Measurements from ENCODE around the gene MASP2. TPM values are rescaled to one million over a fixed set of nuclear protein-coding genes. Genes with fewer than 3 reads are reported as not detected.
A peak's percentile ranks its signal among the peaks of the same experiment; 100 is the strongest.
"Not testable (repeated sequence)": the region's sequence is repeated elsewhere in the genome, so short reads cannot be mapped to it uniquely, and the experiment has no call there.

Gene MASP2
- total RNA-seq, 2 experiments from 2014 or later, result 0.17 to 0.31 TPM

DNA sequence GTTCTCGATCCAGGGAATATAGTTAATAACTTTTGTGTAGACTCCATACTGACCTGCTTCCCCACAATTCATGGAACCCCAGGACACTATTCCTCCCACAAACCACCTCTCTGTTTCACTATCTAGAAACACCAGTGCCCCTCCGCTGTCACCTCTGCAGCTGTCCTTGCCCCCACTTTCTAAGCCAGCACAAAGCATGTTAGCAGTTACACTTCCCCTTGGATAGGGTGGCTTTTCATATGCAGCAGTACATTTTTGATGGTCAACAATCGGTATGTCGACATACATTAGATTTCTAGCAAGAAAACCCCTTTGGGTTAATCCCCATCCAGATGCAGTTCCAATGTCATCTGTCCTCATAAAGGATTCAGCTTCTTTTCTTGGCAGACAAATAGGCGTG lies 20.1 kb downstream of the MASP2 start:
- no peak overlapping the region for H3K4me3 Mint-ChIP-seq
- H3K9me3 Mint-ChIP-seq, result no peaks in the 10 kb centered on the region
- DNase-seq, result no peak
- intact Hi-C loops (cut with micrococcal nuclease), result no loop called here
- peaks cover 26% of the 10 kb centered on the region for H3K36me3 Mint-ChIP-seq (ENCODE audit: low read depth)
- H3K27ac Mint-ChIP-seq, result peak overlapping the region; percentile 78
- H3K4me1 Mint-ChIP-seq (ENCODE audit: low read depth), result peaks cover 18% of the 10 kb centered on the region
- CTCF ChIA-PET, result interaction anchor here (1.1 kb wide), 1 partner anchor 11 kb away, joined by 7 read pairs; no protein-coding TSS in a partner anchor
- H3K27me3 Mint-ChIP-seq (ENCODE audit: low read depth), result no peaks in the 10 kb centered on the region

DNA sequence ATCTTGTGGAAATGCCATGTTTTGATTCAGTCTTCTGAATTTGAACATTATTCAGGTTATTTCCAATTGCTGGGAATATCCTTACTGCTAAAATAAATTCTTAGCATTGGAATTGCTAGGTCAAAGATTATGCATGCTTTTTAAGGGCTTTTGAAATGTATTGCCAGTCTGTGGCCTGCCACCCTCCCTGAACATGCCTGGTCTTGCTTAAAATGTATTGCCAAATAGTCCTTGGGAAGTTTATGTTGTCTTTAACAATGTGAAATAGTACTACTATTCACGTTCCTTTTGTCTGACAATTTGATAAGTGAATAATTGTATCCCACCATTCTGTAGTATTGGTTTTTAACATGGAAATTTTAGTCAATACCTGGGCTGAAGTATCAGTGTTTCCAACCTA lies 21.0 kb downstream of the MASP2 start:
- CTCF ChIA-PET, result interaction anchor here (1.4 kb wide), 1 partner anchor 12 kb away, joined by 5 read pairs; no protein-coding TSS in a partner anchor
- H3K9me3 Mint-ChIP-seq, result no peaks in the 10 kb centered on the region
- intact Hi-C loops (cut with micrococcal nuclease), result no loop called here
- H3K36me3 Mint-ChIP-seq (ENCODE audit: low read depth), result peaks cover 35% of the 10 kb centered on the region
- H3K4me3 Mint-ChIP-seq, result no peak overlapping the region
- peak overlapping the region; percentile 78 for H3K27ac Mint-ChIP-seq
- peaks cover 18% of the 10 kb centered on the region for H3K4me1 Mint-ChIP-seq (ENCODE audit: low read depth)
- no peak for DNase-seq
- no peaks in the 10 kb centered on the region for H3K27me3 Mint-ChIP-seq (ENCODE audit: low read depth)

DNA sequence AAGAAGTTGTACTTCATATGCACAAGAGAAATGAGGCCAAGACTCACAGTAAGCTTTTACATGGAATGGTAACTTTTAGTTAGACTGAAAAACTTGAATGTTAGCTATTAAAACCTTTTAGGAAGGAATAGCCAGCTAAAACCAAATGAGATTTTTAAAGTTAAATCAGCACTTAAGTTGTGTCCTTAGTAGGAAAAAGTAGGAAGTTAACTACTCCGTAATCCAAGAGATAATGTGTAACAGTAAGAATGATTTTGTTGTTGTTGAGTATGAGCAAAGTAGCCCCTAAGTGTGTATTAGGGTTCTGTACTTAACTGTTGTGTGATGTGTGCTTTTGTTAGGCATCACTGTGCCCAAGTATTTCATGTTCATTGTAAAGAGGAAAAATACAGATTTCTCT lies 21.4 kb downstream of the MASP2 start:
- intact Hi-C loops (cut with micrococcal nuclease), result no loop called here
- no peak for DNase-seq
- CTCF ChIA-PET, result interaction anchor here (0.6 to 1.4 kb wide), 2 partner anchors 12 to 26 kb away, joined by 3 to 5 read pairs; no protein-coding TSS in a partner anchor
- Mint-ChIP-seq H3K27ac (peak overlapping the region; percentile 78), H3K9me3 (no peaks in the 10 kb centered on the region), H3K27me3 (ENCODE audit: low read depth) (no peaks in the 10 kb centered on the region), H3K4me1 (ENCODE audit: low read depth) (peaks cover 18% of the 10 kb centered on the region), H3K36me3 (ENCODE audit: low read depth) (peaks cover 35% of the 10 kb centered on the region), H3K4me3 (no peak overlapping the region)

DNA sequence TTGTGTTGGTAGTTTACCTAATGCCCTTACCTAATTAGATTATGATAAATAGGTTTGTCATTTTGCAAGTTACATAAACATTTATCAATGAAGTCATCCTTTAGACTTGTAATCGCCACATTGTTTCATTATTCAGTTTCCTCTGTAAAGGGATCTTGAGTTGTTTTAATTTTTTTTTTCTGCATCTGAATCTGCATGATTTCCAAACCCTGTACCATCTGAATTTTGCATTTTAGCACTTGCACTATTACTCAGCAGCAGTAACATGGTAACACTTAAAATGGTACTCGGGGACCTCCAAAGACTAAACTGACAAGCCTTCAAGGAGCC lies 22.2 kb downstream of the MASP2 start:
- Mint-ChIP-seq H3K27ac (peak overlapping the region; percentile 67), H3K4me3 (no peak overlapping the region), H3K27me3 (ENCODE audit: low read depth) (no peaks in the 10 kb centered on the region), H3K4me1 (ENCODE audit: low read depth) (peaks cover 18% of the 10 kb centered on the region), H3K36me3 (ENCODE audit: low read depth) (peaks cover 41% of the 10 kb centered on the region), H3K9me3 (no peaks in the 10 kb centered on the region)
- DNase-seq, result no peak
- intact Hi-C loops (cut with micrococcal nuclease), result no loop called here
- CTCF ChIA-PET, result interaction anchor here (1.4 kb wide), 1 partner anchor 13 kb away, joined by 5 read pairs; no protein-coding TSS in a partner anchor

DNA sequence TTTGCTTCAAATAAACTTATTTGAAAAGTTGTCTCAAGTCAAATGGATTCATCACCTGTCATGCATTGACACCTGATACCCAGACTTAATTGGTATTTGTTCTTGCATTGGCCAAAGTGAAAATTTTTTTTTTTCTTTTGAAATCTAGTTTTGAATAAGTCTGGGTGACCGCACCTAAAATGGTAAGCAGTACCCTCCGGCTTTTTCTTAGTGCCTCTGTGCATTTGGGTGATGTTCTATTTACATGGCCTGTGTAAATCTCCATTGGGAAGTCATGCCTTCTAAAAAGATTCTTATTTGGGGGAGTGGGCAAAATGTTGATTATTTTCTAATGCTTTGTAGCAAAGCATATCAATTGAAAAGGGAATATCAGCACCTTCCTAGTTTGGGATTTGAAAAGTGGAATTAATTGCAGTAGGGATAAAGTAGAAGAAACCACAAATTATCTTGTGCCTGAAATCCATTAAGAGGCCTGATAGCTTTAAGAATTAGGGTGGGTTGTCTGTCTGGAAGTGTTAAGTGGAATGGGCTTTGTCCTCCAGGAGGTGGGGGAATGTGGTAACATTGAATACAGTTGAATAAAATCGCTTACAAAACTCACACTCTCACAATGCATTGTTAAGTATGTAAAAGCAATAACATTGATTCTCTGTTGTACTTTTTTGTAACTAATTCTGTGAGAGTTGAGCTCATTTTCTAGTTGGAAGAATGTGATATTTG lies 22.7 kb downstream of the MASP2 start:
- Mint-ChIP-seq H3K36me3 (ENCODE audit: low read depth) (peaks cover 42% of the 10 kb centered on the region), H3K4me3 (no peak overlapping the region), H3K27ac (peak overlapping the region; percentile 67), H3K4me1 (ENCODE audit: low read depth) (peaks cover 18% of the 10 kb centered on the region), H3K27me3 (ENCODE audit: low read depth) (no peaks in the 10 kb centered on the region), H3K9me3 (no peaks in the 10 kb centered on the region)
- CTCF ChIA-PET, result interaction anchor here (1.4 kb wide), 1 partner anchor 13 kb away, joined by 5 read pairs; no protein-coding TSS in a partner anchor
- intact Hi-C loops (cut with micrococcal nuclease), result no loop called here
- DNase-seq, result no peak

DNA sequence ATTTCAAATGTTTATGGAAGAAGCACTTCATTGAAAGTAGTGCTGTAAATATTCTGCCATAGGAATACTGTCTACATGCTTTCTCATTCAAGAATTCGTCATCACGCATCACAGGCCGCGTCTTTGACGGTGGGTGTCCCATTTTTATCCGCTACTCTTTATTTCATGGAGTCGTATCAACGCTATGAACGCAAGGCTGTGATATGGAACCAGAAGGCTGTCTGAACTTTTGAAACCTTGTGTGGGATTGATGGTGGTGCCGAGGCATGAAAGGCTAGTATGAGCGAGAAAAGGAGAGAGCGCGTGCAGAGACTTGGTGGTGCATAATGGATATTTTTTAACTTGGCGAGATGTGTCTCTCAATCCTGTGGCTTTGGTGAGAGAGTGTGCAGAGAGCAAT lies 23.8 kb downstream of the MASP2 start:
- CTCF ChIA-PET, result no interaction called here
- Mint-ChIP-seq H3K4me1 (ENCODE audit: low read depth) (peaks cover 21% of the 10 kb centered on the region), H3K9me3 (no peaks in the 10 kb centered on the region), H3K27ac (no peak overlapping the region), H3K4me3 (no peak overlapping the region), H3K36me3 (ENCODE audit: low read depth) (peaks cover 48% of the 10 kb centered on the region), H3K27me3 (ENCODE audit: low read depth) (no peaks in the 10 kb centered on the region)
- no peak for DNase-seq
- intact Hi-C loops (cut with micrococcal nuclease), result no loop called here

DNA sequence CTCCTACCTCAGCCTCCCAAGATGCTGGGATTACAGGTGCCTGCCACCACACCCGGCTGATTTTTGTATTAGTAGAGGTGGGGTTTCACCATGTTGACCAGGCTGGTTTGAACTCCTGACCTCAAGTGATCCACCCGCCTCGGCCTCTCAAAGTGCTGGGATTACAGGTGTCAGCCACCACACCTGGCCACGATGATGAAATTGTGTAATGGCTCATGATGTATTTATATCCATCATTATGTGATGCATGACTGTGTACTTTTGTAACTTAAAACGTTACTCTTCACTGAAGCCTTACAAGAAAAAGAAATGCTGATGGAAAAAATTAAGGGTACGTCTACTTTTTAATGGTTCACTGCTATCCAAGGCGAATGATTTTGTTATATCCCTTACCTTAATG lies 27.1 kb downstream of the MASP2 start:
- Mint-ChIP-seq H3K9me3 (no peaks in the 10 kb centered on the region), H3K4me3 (no peak overlapping the region), H3K27me3 (ENCODE audit: low read depth) (no peaks in the 10 kb centered on the region), H3K4me1 (ENCODE audit: low read depth) (peaks cover 34% of the 10 kb centered on the region), H3K36me3 (ENCODE audit: low read depth) (peaks cover 54% of the 10 kb centered on the region), H3K27ac (no peak overlapping the region)
- CTCF ChIA-PET, result interaction anchor here (0.8 kb wide), 1 partner anchor 18 kb away, joined by 3 read pairs; no protein-coding TSS in a partner anchor
- no peak for DNase-seq
- intact Hi-C loops (cut with micrococcal nuclease), result no loop called here

DNA sequence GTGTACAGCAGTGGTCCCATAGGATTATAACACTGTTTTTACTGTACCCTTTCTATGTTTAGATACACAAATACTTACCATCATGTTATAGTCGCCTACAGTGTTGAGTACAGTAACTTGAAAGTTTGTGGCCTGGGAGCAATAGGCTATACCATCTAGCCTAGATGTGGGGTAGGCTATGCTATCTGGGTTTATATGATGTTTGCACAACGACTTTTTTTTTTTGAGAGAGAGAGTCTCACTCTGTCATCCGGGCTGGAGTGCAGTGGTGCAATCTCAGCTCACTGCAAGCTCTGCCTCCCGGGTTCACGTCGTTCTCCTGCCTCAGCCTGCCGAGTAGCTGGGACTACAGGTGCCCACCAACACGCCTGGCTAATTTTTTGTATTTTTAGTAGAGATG lies 27.7 kb downstream of the MASP2 start:
- intact Hi-C loops (cut with micrococcal nuclease); H3K27me3 Mint-ChIP-seq (ENCODE audit: low read depth); H3K27ac Mint-ChIP-seq: not testable (repeated sequence)

DNA sequence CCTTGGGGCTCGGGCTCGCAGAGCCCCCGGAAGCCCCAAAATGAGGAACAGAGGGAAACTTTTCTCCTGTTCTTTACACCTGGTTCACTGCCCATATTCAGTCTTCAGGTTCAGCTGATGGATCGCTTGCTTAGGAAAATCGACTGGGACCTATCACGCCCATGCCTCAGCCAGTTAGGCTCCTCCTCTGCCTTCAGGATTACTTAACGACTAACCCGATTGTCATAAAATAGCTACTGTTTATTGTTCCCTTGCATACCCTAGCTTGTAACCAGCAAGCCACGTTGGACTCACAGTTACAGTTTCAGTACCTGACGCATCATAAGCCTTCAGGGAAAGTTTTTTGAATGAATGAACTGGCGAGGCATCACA lies 33.9 kb downstream of the MASP2 start:
- peak overlapping the region; percentile 79 for H3K27ac Mint-ChIP-seq
- peaks cover 30% of the 10 kb centered on the region for H3K4me1 Mint-ChIP-seq (ENCODE audit: low read depth)
- DNase-seq, result no peak
- CTCF ChIA-PET, result interaction anchor here (2.5 kb wide), 1 partner anchor 25 kb away, joined by 8 read pairs; no protein-coding TSS in a partner anchor
- H3K36me3 Mint-ChIP-seq (ENCODE audit: low read depth), result peaks cover 28% of the 10 kb centered on the region
- no peaks in the 10 kb centered on the region for H3K27me3 Mint-ChIP-seq (ENCODE audit: low read depth)
- H3K4me3 Mint-ChIP-seq, result peak overlapping the region; percentile 88
- intact Hi-C loops (cut with micrococcal nuclease), result loop anchor here (2.0 to 5.0 kb wide), 2 partner anchors 541 to 980 kb away; partner anchors contain the start of genes DFFA, PEX14 and UBE4B
- no peaks in the 10 kb centered on the region for H3K9me3 Mint-ChIP-seq

More for the DNA sequence above, 27.7 kb downstream of the MASP2 start:
- Mint-ChIP-seq H3K36me3 (ENCODE audit: low read depth) (peaks cover 55% of the 10 kb centered on the region), H3K4me1 (ENCODE audit: low read depth) (peaks cover 35% of the 10 kb centered on the region)
- H3K4me3 Mint-ChIP-seq, H3K9me3 Mint-ChIP-seq, DNase-seq, CTCF ChIA-PET: not testable (repeated sequence)

DNA sequence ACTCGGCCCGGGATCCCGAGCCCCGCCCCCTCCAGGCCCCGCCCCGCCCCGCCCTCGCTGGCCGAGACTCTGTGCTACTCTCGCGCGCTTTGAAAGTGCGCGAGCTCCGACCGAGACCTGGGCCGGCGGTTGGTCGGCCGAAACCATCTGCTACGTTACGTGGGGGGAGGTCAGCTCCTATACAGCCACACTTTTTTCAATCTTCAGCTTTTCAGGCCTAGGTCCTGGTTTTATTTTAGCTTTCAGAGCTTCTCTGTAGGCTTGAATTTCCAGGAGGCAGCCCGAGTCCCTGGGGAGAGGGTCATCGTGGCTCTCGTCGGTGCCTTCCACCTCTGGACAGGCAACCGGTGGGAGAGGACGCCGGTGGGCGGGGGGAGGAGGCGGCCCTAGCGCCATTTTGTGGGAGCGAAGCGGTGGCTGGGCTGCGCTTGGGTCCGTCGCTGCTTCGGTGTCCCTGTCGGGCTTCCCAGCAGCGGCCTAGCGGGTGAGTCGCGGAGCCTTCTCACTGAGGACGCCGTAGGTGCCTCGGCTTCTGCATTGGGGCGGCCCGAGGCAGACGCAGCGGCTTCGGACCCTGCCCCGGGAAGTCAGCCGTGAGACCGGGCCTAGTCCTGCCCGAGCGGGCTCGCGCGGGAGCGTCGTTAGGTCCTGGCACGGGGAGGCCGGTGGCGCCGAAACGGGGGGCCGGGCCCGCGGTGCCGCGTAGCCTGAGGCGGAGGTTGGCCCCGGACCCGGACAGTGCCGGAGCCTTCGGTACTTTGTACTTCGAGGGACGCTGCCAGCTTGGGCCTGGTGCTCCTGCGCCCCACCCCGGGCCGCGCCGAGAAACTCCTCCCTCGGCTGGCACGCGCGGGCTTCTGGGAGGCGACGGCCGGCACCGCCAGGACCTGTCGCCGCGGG lies 34.5 kb downstream of the MASP2 start, which contains the start of gene TARDBP:
TARDBP (plus strand) TSS at position 395 of the 900 bp plus-strand sequence. CDS start 1,074 bp downstream, outside the sequence.
- H3K9me3 Mint-ChIP-seq, result no peaks in the 10 kb centered on the region
- CTCF ChIA-PET, result interaction anchor here (2.5 kb wide), 1 partner anchor 25 kb away, joined by 8 read pairs; no protein-coding TSS in a partner anchor
- no peaks in the 10 kb centered on the region for H3K27me3 Mint-ChIP-seq (ENCODE audit: low read depth)
- DNase-seq, result peak; percentile 92
- peaks cover 26% of the 10 kb centered on the region for H3K36me3 Mint-ChIP-seq (ENCODE audit: low read depth)
- H3K27ac Mint-ChIP-seq, result peak within 1 kb of the TSS; percentile 98
- intact Hi-C loops (cut with micrococcal nuclease), result loop anchor here (1.0 to 5.0 kb wide), 5 partner anchors 48 to 980 kb away; partner anchors contain the start of genes DFFA, EXOSC10, MTOR and PEX14
- peak within 1 kb of the TSS; percentile 88 for H3K4me3 Mint-ChIP-seq
- H3K4me1 Mint-ChIP-seq (ENCODE audit: low read depth), result peaks cover 29% of the 10 kb centered on the region

DNA sequence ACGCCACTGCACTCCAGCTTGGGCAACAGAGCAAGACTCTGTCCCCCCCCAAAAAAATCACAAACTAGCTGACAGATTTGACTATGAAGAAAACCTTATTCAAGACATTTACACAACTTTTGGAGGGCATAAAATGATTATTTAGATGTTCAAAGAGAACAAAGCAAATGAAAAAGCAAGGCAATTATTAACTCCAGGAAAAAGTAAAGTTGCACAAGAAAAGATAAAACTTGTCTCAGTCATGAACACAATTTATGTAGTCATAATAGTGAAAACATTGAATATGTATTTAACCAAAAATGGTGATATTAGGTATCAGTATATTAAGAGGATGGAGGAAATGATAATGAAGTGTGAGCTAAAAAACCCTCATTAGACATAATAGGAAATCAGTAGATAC lies 46.5 kb downstream of the MASP2 start:
- H3K4me3 Mint-ChIP-seq, result no peak overlapping the region
- CTCF ChIA-PET, result no interaction called here
- no peak overlapping the region for H3K27ac Mint-ChIP-seq
- no peak for DNase-seq
- peaks cover 12% of the 10 kb centered on the region for H3K9me3 Mint-ChIP-seq
- intact Hi-C loops (cut with micrococcal nuclease), result no loop called here
- H3K36me3 Mint-ChIP-seq (ENCODE audit: low read depth), result no peaks in the 10 kb centered on the region
- H3K4me1 Mint-ChIP-seq (ENCODE audit: low read depth), result no peaks in the 10 kb centered on the region
- no peaks in the 10 kb centered on the region for H3K27me3 Mint-ChIP-seq (ENCODE audit: low read depth)

DNA sequence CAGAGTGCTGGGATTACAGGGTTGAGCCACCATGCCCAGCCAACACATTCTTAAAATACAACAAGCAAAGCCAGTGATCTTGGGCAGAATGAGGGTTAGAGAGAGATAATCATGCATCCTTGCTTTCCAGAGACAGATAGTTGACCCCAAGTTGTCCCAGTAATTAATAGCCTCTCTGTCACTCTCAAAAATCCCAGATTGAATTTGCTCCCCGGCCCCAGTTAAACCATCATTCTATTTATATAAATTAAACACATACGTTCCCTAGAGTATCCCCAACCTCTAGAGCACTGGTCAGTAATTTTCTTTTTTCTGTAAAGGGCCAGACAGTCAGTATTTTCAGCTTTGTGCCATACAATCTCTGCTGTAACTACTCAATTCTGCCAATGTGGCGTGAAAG lies 50.9 kb downstream of the MASP2 start:
- intact Hi-C loops (cut with micrococcal nuclease), result no loop called here
- no peak for DNase-seq
- H3K36me3 Mint-ChIP-seq (ENCODE audit: low read depth), result no peaks in the 10 kb centered on the region
- H3K4me1 Mint-ChIP-seq (ENCODE audit: low read depth), result no peaks in the 10 kb centered on the region
- CTCF ChIA-PET, result no interaction called here
- no peak overlapping the region for H3K27ac Mint-ChIP-seq
- no peak overlapping the region for H3K4me3 Mint-ChIP-seq
- peaks cover 12% of the 10 kb centered on the region for H3K9me3 Mint-ChIP-seq
- no peaks in the 10 kb centered on the region for H3K27me3 Mint-ChIP-seq (ENCODE audit: low read depth)
